Stimulated activated CD4-positive, alpha-beta T cell treated with anti-CD3 and anti-CD28 coated beads, Interleukin-15, amount 100 ng/mL, for 48 hours (primary cell): ENCODE measurements around the gene LDLR.
"Not testable (repeated sequence)": the region's sequence is repeated elsewhere in the genome, so short reads cannot be mapped to it uniquely, and the experiment has no call there.

Source experiments
- DNase-seq, 2 donors: peaks; one replicate each; pipeline ENCODE4 v3.0.0-alpha.2; 2020; ENCODE audit warnings: low read depth in 2 of 2

Gene LDLR

DNA sequence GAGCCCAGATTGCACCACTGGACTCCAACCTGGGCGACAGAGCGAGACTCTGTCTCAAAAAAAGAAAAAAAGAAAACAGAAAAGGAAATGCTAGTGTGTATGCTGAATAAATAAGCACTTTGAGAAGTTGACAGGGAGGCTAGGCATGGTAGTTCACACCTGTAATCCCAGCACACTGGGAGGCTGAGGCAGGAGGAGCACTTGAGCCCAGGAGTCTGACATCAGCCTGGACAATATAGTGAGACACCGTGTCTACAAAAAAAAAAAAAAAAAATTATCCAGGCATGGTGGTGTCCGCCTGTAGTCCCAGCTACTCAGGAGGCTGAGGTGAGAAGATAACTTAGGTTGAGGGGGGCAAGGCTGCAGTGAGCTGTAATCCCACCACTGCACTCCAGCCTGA lies 19.1 kb upstream of the LDLR start:
- no peak for DNase-seq

DNA sequence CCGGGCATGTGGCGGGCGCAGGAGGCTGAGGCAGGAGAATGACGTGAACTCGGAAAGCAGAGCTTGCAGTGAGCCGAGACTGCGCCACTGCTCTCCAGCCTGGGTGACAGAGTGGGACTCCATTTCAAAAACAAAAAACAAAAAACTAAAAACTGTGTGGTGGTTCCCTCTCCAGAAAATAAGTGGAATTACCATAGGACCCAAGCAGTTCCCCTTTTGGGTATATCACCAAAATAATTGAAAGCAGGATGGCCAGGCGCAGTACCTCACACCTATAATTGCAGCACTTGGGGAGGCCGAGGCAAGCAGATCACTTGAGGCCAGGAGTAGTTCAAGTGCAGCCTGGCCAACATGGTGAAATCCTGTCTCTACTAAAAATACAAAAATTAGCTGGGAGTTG lies 15.7 kb upstream of the LDLR start:
- DNase-seq = no peak

DNA sequence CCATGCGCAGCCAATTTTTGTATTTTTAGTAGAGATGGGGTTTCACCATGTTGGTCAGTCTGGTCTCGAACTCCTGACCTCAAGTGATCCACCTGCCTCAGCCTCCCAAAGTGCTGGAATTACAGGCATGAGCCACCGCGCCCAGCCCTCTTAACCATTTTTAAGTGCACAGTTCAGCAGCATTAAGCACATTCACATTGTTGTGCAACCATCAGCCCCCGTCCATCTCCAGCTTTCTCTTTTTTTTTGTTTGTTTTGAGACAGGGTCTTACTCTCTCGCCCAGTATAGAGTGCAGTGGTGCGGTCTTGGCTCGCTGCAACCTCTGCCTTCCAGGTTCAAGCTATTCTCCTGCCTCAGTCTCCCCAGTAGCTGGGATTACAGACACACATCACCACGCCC lies 12.5 kb upstream of the LDLR start:
- not testable (repeated sequence) for DNase-seq

DNA sequence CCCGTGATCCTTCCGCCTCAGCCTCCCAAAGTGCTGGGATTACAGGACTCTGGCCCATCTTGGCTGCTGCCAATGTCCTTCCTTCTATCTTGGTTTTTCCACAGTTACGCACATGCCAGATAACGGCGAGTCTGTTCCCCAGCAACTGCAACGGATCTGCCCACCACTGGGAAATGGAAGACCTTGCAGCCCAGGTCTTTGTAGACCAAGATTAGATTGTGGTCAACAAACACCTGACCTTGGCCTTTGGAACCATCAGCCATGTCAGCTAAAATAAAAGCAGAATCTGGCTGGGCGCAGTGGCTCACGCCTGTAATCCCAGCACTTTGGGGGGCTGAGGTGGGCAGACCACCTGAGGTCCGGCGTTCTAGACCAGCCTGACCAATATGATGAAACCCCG lies 10.4 kb upstream of the LDLR start:
- no peak for DNase-seq

DNA sequence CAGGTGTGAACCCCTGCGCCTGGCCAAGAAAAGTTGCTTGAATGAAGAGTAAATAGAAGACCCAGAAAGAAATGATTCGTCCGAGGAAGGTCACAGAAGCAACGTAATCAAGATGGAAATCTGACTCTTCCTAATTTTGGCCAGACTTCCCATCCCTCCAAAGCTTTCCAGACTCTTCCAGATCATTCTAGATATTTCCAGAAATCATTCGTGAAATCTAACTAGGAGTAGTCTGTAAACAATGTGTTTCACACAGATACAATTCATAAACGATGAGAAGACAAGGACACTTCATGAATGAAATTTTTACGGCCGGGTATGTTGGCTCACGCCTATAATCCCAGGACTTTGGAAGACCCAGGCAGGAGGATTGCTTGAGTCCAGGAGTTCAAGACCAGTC lies 9.3 kb upstream of the LDLR start:
- no peak for DNase-seq

DNA sequence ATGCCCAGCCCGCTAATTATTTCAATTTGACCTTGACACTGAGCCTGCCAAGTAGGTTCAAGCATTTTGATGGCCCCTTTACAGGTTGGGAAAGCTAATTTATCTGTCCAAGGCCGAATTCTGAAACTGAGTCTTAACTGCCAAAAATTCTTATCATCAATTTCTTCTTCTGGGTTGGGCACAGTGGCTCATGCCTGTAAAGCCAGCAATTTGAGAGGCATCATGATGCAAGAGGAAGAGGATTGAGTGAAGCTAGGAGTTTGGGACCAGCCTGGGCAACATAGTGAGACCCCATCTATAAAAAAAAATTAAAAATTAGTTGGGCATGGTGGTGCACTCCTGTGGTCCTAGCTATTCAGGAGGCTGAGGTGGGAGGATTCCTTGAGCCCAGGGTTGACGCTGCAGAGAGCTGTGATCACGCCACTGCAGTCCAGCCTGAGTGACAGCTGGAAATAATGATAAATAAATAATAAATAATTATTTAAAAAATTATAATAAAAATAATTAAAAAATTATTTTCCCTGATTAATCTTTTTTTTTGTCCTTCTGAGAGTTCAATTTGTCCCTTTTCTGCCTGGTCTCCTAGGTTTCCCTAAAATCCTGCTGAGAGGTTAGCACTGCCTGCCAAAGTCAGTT lies 1.3 kb upstream of the LDLR start:
- no peak for DNase-seq

DNA sequence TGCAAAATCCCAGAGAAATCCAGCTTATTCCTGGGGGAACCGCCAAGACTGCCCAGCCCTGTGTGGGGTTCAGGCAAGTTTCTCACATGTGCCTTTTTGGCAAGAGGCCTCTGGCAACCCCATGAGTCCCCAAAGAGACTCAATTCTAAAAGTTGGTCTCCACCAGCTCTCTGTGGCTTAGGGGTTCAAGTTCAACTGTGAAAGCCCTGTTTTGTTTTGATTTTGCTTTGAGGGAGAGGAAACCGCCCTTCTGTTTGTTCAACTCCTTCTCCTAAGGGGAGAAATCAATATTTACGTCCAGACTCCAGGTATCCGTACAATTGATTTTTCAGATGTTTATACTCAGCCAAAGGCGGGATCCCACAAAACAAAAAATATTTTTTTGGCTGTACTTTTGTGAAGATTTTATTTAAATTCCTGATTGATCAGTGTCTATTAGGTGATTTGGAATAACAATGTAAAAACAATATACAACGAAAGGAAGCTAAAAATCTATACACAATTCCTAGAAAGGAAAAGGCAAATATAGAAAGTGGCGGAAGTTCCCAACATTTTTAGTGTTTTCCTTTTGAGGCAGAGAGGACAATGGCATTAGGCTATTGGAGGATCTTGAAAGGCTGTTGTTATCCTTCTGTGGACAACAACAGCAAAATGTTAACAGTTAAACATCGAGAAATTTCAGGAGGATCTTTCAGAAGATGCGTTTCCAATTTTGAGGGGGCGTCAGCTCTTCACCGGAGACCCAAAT lies 583 bp upstream of the LDLR start:
- DNase-seq = no peak

DNA sequence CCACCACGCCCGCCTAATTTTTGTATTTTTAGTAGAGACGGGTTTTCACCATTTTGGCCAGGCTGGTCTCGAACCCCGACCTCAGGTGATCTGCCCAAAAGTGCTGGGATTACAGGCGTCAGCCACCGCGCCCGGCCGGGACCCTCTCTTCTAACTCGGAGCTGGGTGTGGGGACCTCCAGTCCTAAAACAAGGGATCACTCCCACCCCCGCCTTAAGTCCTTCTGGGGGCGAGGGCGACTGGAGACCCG lies 676 bp downstream of the LDLR start:
- peak in 1 of 2 donors; percentile 30 for DNase-seq

DNA sequence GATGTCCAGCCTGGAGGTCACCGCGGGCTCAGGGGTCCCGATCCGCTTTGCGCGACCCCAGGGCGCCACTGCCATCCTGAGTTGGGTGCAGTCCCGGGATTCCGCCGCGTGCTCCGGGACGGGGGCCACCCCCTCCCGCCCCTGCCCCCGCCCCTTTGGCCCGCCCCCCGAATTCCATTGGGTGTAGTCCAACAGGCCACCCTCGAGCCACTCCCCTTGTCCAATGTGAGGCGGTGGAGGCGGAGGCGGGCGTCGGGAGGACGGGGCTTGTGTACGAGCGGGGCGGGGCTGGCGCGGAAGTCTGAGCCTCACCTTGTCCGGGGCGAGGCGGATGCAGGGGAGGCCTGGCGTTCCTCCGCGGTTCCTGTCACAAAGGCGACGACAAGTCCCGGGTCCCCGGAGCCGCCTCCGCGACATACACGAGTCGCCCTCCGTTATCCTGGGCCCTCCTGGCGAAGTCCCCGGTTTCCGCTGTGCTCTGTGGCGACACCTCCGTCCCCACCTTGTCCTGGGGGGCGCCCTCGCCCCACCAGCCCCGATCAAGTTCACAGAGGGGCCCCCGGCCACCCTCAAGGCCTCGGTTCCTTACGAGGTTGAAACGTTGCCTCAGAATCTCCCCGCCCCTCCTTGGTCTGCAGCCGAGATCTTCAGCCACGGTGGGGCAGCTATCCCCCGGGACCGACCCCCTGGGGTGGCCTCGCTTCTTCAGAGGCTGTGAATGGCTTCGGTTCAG lies 1.2 kb downstream of the LDLR start:
- DNase-seq = peak; percentile 96

DNA sequence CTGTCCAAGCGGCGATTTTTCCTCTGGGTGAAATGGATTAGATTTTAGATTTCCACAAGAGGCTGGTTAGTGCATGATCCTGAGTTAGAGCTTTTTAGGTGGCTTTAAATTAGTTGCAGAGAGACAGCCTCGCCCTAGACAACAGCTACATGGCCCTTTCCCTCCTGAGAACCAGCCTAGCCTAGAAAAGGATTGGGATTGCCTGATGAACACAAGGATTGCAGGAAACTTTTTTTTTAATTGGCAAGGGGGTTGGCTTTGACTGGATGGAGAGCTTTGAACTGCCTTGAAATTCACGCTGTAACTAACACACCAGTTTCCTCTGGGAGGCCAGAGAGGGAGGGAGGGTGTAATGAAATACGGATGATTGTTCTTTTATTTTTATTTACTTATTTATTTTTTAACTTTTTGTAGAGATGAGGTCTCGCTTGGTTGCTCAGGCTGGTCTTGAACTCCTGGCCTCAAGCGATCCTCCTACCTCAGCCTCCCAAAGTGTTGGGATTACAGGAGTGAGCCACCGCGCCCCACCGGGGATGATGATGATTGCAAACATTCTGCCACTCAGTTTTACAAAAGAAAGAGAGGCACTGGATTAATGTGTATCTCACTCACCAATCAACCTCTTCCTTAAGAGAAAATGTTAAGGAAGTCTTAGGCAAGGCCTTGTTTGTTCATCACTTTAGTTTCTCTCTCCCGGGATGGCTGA lies 1.9 kb downstream of the LDLR start:
- DNase-seq = no peak

DNA sequence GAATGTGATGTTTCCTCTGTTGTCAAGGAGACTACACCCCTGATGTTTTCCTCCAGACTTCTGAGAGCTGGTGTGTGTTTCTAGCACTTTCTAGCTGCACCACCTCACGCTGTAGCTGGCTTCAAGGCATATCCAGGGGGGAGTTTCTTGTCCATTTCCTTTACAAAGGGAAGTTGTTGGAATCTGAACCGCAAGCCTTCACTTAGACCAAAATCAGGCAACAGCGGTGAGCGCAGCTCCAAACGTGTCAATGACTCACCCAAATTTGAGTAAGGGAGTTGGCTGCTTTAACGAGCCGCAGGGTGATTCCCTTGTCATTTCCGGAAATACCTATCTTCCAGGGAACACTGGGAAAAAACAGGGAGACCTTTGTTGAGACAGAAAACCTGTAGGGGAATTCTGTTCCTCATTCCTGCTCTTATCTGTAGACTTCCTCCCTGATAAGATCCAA lies 2.5 kb downstream of the LDLR start:
- no peak for DNase-seq

DNA sequence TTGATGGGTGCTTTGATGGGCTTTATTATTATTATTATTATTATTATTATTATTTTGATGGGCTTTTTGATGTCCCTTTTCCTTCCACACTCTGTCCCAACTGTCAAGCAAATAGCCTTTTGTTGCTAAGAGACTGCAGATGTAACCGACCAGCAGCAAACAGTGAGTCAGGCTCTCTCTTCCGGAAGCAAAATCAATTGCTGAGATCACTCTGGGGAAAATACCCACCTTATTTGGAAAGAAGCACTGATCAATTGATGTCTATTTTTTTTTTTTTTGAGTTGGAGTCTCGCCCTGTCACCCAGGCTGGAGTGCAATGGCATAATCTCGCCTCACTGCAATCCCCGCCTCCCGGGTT lies 2.9 kb downstream of the LDLR start:
- no peak for DNase-seq

DNA sequence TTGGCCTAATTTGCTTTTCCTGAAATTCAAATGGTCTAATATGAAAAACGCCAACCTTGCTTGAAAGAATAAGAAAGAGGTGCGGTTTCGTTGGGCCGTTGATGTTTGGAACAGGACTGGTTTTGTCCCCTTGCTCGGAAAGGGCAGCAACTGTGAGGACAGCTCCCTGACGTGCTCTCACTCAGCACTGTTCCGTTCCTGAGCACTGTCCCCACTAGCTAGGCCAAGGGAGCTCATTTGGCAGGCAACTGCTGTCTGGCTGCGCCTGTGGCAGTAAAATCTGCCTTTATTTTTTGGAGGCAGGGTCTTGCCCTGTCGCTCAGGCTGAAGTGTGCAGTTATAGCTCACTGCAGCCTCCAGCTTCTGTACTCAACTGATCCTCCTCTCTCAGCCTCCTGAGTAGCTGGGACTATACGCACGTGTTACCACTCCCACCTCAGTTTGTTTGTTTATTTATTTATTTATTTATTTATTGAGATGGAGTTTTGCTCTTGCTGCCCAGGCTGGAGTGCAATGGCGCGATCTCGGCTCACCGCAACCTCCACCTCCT lies 4.5 kb downstream of the LDLR start:
- no peak for DNase-seq

DNA sequence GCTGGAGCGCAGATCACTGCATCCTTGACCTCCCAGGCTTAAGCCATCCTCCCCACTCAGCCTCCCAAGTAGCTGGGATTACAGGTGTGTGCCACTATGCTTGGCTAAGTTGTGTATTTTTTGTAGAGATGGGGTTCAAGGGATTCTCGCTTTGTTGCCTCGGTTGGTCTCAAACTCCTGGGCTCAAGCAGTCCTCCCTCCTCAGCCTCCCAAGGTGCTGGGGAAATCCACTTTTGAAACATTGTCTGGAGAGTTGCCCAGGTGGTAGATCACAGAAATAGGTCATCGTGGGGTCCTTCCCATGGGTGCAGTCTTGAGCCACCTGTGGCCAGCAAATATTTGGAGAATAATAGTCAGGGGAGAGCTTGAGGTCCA lies 5.2 kb downstream of the LDLR start:
- no peak for DNase-seq

DNA sequence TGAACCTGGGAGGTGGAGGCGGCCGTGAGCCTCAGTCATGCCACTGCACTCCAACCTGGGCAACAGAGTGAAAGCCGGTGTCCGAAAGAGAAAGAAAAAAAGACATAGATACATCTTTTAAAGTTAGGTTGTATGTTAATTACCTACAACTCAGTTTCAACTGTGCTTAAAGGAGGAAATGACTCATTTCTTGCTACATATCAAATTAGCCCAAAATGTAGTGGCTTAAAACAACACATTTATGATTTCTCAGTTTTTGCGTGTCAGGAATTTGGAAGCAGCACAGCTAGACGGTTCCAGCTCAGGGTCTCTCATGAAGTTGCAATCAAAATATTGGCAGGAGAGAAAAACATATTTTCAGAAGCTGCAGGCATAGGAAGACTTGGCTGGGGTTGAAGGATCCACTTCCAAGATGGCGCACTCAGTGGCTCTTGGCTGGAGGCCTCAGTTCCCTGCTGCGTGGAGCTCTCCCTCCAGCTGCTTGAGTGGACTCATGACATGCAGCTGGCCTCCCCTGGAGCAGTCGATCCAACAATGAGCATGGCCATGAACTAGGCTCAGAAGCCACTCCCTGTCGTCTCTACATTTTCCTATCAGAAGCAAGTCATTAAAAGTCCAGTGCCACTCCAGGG lies 7.1 kb downstream of the LDLR start:
- DNase-seq = no peak

DNA sequence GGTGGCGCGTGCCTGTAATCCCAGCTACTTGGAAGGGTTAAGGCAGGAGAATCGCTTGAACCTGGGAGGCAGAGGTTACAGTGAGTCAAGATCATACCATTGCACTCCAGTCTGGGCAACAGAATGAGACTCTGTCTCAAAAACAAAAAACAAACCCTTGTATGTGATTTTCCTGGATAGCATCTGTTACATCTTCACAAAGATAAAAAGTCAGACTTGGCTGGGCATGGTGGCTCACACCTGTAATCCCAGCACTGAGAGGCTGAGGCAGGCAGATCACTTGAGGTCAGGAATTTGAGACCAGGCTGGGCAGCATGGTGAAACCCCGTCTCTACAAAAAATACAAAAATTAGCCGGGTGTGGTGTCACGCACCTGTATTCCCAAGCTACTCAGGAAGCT lies 8.1 kb downstream of the LDLR start:
- DNase-seq = not testable (repeated sequence)

DNA sequence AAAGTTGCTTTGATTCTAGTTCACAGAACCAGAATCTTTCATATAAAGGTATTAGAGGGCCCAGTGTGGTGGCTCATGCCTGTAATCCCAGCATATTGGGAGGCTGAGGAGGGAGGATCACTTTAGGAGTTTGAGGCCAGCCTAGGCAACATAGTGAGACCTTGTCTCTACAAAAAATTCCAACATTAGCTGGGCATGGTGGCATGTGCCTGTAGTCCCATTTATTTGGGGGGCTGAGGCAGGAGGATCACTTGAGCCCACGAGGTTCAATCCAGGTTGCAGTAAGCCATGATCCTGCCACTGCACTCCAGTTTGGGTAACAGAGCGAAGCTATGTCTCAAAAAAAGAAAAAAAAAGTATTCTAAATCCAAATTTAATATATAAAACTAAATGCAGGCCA lies 9.1 kb downstream of the LDLR start:
- no peak for DNase-seq

DNA sequence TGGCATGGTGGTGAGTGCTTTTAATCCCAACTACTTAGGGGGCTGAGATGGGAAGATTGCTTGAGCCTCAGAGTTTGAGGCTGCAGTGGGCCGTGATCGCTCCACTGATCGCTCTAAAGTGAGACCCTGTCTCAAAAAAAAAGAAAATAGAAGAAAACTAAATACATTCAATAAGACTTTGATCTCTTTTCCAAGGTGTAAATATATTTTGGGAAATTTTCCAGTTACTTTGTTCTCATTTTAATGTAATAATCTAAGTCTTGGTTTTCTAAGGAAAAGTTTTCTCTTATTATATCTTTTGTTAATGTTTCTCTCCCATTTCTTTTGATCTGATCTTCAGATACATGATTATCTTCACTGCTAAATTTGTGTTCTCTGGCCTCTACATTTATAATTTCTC lies 9.6 kb downstream of the LDLR start:
- no peak for DNase-seq

DNA sequence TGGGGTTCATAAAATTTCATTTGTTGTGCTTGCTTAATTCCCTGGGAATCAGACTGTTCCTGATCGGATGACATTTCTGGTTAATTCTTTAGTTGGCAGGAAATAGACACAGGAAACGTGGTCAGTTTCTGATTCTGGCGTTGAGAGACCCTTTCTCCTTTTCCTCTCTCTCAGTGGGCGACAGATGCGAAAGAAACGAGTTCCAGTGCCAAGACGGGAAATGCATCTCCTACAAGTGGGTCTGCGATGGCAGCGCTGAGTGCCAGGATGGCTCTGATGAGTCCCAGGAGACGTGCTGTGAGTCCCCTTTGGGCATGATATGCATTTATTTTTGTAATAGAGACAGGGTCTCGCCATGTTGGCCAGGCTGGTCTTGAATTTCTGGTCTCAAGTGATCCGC lies 10.8 kb downstream of the LDLR start:
- DNase-seq = no peak

DNA sequence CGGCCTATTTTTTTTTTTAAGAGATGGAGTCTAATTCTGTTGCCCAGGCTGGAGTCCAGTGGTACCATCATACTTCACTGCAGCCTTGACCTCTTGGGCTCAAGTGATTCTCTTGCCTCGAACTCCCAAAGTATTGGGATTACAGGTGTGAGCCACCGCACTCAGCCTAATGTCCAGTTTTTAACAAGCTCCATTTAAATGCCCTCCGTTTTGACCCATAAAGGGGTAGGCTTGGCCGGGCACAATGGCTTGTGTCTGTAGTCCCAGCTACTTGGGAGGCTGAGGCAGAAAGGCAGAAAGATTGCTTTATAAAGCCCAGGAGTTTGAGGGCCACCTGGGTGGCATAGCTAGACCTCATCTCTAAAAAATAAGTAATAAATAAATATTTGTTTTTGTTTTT lies 11.8 kb downstream of the LDLR start:
- no peak for DNase-seq

DNA sequence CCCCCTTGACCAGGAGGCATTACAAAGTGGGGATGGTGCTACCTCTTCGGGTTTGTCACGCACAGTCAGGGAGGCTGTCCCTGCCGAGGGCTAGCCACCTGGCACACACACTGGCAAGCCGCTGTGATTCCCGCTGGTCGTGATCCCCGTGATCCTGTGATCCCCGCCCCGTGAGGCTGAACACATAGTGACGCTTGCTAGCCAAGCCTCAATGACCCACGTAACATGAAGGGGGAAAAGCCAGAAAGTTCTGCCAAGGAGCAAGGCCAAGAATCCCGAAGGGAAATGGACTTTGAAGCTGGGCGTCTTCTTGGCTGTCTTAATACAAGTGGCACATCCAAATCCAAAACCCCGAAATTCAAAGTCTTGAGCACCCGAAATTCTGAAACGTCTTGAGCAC lies 13.7 kb downstream of the LDLR start:
- no peak for DNase-seq

DNA sequence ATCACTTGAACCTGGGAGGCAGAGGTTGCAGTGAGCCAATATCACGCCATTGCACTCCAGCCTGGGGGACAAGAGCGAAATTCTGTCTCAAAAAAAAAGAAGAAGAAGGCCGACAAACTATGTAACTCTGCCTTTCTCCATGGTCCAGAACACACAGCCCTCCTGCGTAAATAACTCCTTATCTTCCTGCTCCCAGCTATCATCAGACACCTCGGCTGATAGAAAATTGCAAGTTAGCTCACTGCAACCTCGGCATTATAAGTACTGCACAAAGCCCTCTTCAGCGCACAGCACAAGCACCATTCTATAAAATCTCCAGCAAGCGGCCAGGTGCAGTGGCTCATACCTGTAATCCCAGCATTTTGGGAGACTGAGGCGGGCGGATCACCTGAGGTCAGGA lies 14.4 kb downstream of the LDLR start:
- not testable (repeated sequence) for DNase-seq
